C4-2B (cell line): ENCODE data around the gene TST.

Experiments
- H3K27ac ChIP-seq: fragments of 450-650 bp; 2 replicates; pipeline ENCODE4 v1.5.1; 2017
- ZFX ChIP-seq: fragments of 450-650 bp; IDR thresholded peaks from 2 replicates; pipeline ENCODE4 v1.6.1; 2017
- TF ChIP-seq, protein P1 (sequence below): fragments of 450-650 bp; conservative IDR thresholded peaks from 2 replicates; pipeline ENCODE4 v1.5.1; 2017; ENCODE audit warnings: mild to moderate bottlenecking

TST gene

DNA sequence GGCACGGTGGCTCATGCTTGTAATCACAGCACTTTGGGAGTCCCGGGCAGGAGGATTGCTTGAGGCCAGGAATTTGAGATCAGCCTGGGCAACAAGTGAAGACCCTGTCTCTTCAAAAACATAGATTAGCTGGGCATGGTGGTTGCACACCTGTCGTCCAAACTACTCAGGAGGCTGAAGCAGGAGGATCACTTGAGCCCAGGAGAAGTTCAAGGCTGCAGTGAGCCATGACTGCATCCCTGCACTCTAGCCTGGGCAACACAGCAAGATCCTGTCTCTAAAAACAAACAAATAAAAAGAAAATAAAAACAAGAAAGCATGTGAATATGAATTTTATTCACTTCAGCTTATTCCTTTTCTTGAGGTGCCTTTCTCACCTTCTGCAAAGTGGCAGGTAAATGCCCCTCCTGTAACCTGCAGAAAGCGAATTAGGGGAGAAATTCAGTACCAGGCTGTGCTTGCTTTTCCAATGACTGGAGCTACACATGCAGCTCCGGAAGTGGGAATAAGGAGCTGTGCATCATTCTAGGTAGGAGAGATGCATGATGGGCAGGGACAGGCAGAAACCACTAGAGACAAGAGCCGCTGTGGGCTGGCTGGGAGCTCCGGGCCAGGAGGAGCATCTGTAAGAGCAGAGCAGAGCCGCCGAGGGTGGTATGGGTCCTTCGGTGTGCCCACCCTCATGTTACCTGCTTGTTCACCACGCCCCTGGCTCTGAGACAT lies 17.6 kb upstream of the TST start:
- H3K27ac ChIP-seq: no peak overlapping the region

GRCh38 chr22:37033605-37034430 lies 14.6 kb upstream of the TST start:
- TF ChIP-seq, protein P1, sequence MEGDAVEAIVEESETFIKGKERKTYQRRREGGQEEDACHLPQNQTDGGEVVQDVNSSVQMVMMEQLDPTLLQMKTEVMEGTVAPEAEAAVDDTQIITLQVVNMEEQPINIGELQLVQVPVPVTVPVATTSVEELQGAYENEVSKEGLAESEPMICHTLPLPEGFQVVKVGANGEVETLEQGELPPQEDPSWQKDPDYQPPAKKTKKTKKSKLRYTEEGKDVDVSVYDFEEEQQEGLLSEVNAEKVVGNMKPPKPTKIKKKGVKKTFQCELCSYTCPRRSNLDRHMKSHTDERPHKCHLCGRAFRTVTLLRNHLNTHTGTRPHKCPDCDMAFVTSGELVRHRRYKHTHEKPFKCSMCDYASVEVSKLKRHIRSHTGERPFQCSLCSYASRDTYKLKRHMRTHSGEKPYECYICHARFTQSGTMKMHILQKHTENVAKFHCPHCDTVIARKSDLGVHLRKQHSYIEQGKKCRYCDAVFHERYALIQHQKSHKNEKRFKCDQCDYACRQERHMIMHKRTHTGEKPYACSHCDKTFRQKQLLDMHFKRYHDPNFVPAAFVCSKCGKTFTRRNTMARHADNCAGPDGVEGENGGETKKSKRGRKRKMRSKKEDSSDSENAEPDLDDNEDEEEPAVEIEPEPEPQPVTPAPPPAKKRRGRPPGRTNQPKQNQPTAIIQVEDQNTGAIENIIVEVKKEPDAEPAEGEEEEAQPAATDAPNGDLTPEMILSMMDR: no peak
- no peak for TF ChIP-seq ZFX
- no peak overlapping the region for H3K27ac ChIP-seq

More for the DNA sequence above, 17.6 kb upstream of the TST start:
- TF ChIP-seq, protein P1: no peak
- TF ChIP-seq ZFX: no peak

DNA sequence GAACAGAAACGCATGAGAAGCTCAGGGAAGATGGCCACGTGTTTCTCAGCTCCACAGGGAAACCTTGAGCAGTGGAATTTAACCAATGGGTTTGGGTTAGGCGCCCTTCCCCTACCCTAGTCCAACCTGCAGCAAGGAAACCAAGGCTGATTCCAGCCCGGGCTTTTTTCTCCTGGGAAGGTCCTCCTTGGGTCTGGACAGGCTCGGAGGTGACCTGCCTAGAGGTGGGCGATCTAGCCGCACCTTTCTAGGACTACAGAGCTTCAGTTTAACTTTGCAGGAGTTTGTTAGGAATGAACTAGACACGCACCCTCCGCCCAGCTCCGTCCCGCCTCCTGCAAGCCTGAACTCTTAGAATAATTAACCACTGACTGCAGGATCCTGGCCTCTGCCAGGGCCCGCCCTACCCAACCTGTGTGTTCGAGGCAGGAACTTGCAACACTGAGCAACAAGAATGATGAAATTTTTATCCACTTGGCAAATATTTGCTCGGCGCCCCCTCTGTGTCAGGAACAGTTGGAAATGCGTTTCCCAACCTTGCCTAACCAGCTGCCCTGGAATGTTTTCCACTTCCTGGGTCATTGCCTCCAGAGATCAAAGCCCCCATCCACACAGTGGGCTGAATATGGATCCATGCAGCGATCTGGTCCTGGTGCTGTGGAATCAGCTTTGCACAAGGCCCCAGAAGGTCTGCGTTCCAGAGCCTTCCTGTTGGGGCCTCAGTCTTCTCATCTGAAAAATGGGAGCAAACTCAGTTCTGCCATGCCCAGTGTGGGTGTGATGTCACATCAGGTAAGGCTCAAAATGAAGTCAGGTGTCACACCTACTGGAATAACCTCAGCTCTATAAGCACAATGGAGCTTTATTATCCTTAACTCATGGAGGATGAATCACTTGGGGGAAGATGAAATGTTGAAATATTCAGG lies 13.6 kb upstream of the TST start:
- H3K27ac ChIP-seq: no peak overlapping the region
- no peak for TF ChIP-seq ZFX
- TF ChIP-seq, protein P1: no peak

DNA sequence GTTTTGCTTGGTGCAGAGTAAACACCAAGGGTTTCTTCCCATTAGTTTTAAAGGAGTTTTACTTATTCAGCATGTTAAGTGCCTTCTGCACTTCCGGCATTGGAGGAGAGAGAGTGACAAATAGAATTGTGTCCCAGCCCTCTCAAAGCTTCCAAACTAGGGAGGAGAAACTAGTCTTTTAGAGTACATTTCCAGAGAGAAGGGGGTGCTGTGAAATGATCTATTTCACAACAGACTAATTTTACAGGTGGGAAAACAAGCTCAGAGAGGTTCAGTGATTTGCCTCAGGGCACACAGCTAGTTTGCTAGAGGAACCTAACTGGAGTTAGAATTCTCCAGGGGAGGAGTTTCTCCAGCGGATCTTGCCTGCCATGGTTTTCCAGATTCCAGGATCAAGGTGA lies 12.9 kb upstream of the TST start:
- no peak overlapping the region for H3K27ac ChIP-seq
- TF ChIP-seq, protein P1: no peak
- no peak for TF ChIP-seq ZFX

GRCh38 chr22:37030560-37031281 lies 11.5 kb upstream of the TST start:
- H3K27ac ChIP-seq: no peak overlapping the region

More at GRCh38 chr22:37030560-37031281, 11.5 kb upstream of the TST start:
- no peak for TF ChIP-seq ZFX
- TF ChIP-seq, protein P1: no peak
